Measurements from ENCODE around the gene SMC6. TPM values are rescaled to one million over a fixed set of nuclear protein-coding genes. Genes with fewer than 3 reads are reported as not detected.

Gene SMC6
- total RNA-seq, 3 donors from 2014 or later, result 17.0 to 23.4 (median 18.7) TPM

DNA sequence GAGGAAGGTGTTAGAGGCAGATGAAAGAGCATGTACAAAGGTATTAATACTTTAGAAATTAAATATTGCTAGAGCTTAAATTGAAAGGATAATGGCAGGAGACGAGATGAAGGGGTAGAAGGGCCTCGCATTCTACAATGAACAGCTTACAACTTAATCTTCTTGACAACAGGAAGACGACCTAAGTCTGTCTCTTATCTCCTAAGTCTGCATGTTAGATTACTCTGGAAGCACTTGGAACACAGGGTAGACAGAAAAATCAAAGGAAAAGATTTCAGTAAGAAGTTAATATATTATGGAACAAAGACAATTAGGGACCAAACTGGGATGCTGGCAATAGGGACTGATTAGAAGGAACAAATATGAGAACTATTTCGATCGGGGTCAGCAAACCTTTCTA is 34.9 kb downstream of the SMC6 start:
- no peaks in the 10 kb centered on the region for H3K36me3 ChIP-seq
- H3K9me3 ChIP-seq, result no peaks in the 10 kb centered on the region
- intact Hi-C loops (cut with DNase I; ENCODE audit: low total_unique reads), result no loop called here
- no peaks in the 10 kb centered on the region for H3K27me3 ChIP-seq
- no peak for DNase-seq (ENCODE audit: low spot score in 2 of 2)
- H3K4me3 ChIP-seq, result no peak overlapping the region
- H3K27ac ChIP-seq, result no peak overlapping the region
- TF ChIP-seq POLR2AphosphoS5 (IDR thresholded peaks at IDR 0.05) (no peak), POLR2A (IDR thresholded peaks at IDR 0.05) (no peak)
- H3K4me1 ChIP-seq, result no peaks in the 10 kb centered on the region

- intact Hi-C loops (cut with DNase I; ENCODE audit: low total_unique reads), result no loop called here
- H3K36me3 ChIP-seq, result no peaks in the 10 kb centered on the region
- no peaks in the 10 kb centered on the region for H3K4me1 ChIP-seq
- DNase-seq (ENCODE audit: low spot score in 2 of 2), result no peak
- H3K4me3 ChIP-seq, result no peak overlapping the region
- H3K27ac ChIP-seq, result no peak overlapping the region
- TF ChIP-seq, protein P1, sequence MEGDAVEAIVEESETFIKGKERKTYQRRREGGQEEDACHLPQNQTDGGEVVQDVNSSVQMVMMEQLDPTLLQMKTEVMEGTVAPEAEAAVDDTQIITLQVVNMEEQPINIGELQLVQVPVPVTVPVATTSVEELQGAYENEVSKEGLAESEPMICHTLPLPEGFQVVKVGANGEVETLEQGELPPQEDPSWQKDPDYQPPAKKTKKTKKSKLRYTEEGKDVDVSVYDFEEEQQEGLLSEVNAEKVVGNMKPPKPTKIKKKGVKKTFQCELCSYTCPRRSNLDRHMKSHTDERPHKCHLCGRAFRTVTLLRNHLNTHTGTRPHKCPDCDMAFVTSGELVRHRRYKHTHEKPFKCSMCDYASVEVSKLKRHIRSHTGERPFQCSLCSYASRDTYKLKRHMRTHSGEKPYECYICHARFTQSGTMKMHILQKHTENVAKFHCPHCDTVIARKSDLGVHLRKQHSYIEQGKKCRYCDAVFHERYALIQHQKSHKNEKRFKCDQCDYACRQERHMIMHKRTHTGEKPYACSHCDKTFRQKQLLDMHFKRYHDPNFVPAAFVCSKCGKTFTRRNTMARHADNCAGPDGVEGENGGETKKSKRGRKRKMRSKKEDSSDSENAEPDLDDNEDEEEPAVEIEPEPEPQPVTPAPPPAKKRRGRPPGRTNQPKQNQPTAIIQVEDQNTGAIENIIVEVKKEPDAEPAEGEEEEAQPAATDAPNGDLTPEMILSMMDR (IDR thresholded peaks at IDR 0.05), result no peak
- TF ChIP-seq POLR2A (IDR thresholded peaks at IDR 0.05), result no peak
- TF ChIP-seq POLR2AphosphoS5 (IDR thresholded peaks at IDR 0.05), result no peak
- H3K9me3 ChIP-seq, result no peaks in the 10 kb centered on the region
- H3K27me3 ChIP-seq, result no peaks in the 10 kb centered on the region
Observed at GRCh38 chr2:17717666-17718065, 35.9 kb downstream of the SMC6 start.

DNA sequence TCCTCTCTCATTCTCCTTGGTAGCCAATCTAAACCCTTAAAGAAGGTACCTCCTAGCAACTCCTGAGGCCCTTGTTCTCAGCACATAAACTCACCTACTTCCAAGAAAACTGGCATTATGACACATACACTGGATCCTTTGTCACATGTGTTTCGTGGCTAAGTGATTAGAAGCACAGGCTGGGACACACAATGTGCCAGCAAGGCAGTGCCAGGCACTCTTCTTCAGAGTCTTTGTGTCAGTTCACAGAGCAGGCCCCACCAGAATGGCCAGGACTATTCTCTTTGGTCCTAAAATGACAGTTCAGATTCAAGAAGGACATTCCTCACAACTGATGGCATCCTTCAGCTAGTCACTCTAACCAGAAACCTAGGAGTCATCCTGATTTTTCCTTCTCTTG is 40.3 kb downstream of the SMC6 start:
- Histone ChIP-seq H3K4me1 (no peaks in the 10 kb centered on the region), H3K27me3 (no peaks in the 10 kb centered on the region), H3K4me3 (no peak overlapping the region), H3K9me3 (no peaks in the 10 kb centered on the region), H3K36me3 (no peaks in the 10 kb centered on the region), H3K27ac (no peak overlapping the region)
- no peak for DNase-seq (ENCODE audit: low spot score in 2 of 2)
- no peak for TF ChIP-seq POLR2AphosphoS5 (IDR thresholded peaks at IDR 0.05)
- no peak for TF ChIP-seq POLR2A (IDR thresholded peaks at IDR 0.05)
- TF ChIP-seq, protein P1 (IDR thresholded peaks at IDR 0.05), result no peak
- intact Hi-C loops (cut with DNase I; ENCODE audit: low total_unique reads), result no loop called here

- Histone ChIP-seq H3K4me1 (no peaks in the 10 kb centered on the region), H3K36me3 (peaks cover 8% of the 10 kb centered on the region), H3K4me3 (no peak overlapping the region), H3K9me3 (no peaks in the 10 kb centered on the region), H3K27me3 (no peaks in the 10 kb centered on the region), H3K27ac (no peak overlapping the region)
- DNase-seq (ENCODE audit: low spot score in 2 of 2), result no peak
- intact Hi-C loops (cut with DNase I; ENCODE audit: low total_unique reads), result no loop called here
- TF ChIP-seq POLR2A (IDR thresholded peaks at IDR 0.05) (no peak), POLR2AphosphoS5 (IDR thresholded peaks at IDR 0.05) (no peak)
- TF ChIP-seq, protein P1 (IDR thresholded peaks at IDR 0.05), result no peak
Observed at GRCh38 chr2:17710547-17711248, 42.9 kb downstream of the SMC6 start.

DNA sequence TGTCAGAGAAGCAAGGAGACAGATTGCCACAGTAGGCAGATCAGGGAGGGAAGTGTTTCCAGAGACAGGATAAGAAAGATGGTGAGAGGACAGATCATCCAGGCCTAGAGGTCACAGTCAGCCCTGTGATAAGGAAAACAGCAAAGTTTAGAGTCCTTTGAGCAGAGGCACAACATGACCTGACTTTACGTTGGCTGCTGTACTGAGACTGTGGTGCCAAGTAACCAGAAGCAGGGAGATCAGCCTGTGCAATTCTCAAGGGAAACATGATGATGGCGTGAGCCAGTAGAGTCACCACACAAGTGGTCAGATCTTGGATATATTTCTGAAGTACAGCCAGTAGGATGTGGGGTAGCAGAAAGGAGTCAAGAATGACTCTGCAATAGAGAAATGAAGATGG is 43.7 kb downstream of the SMC6 start:
- TF ChIP-seq POLR2AphosphoS5 (IDR thresholded peaks at IDR 0.05) (no peak), POLR2A (IDR thresholded peaks at IDR 0.05) (no peak)
- TF ChIP-seq, protein P1 (IDR thresholded peaks at IDR 0.05), result no peak
- Histone ChIP-seq H3K9me3 (no peaks in the 10 kb centered on the region), H3K4me3 (no peak overlapping the region), H3K27ac (no peak overlapping the region), H3K27me3 (no peaks in the 10 kb centered on the region), H3K4me1 (no peaks in the 10 kb centered on the region), H3K36me3 (peaks cover 8% of the 10 kb centered on the region)
- no peak for DNase-seq (ENCODE audit: low spot score in 2 of 2)
- intact Hi-C loops (cut with DNase I; ENCODE audit: low total_unique reads), result no loop called here

Measured in breast epithelium (tissue), 4 donors.